Thoracic aorta (tissue), 2 donors: ENCODE measurements around the gene ERICH3. TPM values are rescaled to one million over a fixed set of nuclear protein-coding genes. Genes with fewer than 3 reads are reported as not detected.

ENCODE experiments used
- ATAC-seq: fragments of 150-250 bp; one replicate; pipeline ENCODE4 v1.8.0; 2017; ENCODE audit warnings: low read depth; ENCODE audit not compliant: insufficient number of reproducible peaks, low FRiP score
- DNase-seq: peaks from one replicate; pipeline ENCODE4 v3.0.0-alpha.2; 2020; ENCODE audit warnings: low spot score
- H3K27ac ChIP-seq, 2 donors: fragments of 200-600 bp; sonication (generic); 1 replicate in 1 of 2; 2 replicates in 1 of 2; pipeline ENCODE4 v1.5.1; 2016; ENCODE audit warnings: mild to moderate bottlenecking in 2 of 2, moderate library complexity in 2 of 2
- H3K27me3 ChIP-seq: fragments of 200-600 bp; sonication (generic); replicated peaks from 2 replicates; pipeline ENCODE4 v1.6.0; 2016; ENCODE audit warnings: mild to moderate bottlenecking; ENCODE audit not compliant: insufficient read depth
- H3K36me3 ChIP-seq: fragments of 200-600 bp; sonication (generic); one replicate; pipeline ENCODE4 v1.5.1; 2016
- H3K4me1 ChIP-seq, 2 donors: fragments of 200-600 bp; sonication (generic); 1 replicate in 1 of 2; 2 replicates in 1 of 2; pipeline versions ENCODE4 v1.5.1 to v1.6.0; 2016; ENCODE audit warnings: low read depth in 2 of 2, mild to moderate bottlenecking in 1 of 2; ENCODE audit not compliant: control insufficient read depth in 1 of 2
- H3K4me3 ChIP-seq: fragments of 200-600 bp; sonication (generic); 2 replicates; pipeline ENCODE4 v1.5.1; 2016; ENCODE audit warnings: mild to moderate bottlenecking
- H3K9me3 ChIP-seq: fragments of 200-600 bp; sonication (generic); 2 replicates; pipeline ENCODE4 v1.5.1; 2016
- total RNA-seq, 2 donors: library from RNA; depleted of rRNA; stranded (reverse); fragments of >200 nt; gene quantifications; one replicate each; pipeline versions ENCODE4 v1.1.0 to v1.2.3, GENCODE V29; 2016
- TF ChIP-seq, protein P1 (sequence below): fragments of 200-600 bp; sonication (generic); IDR thresholded peaks from one replicate; pipeline ENCODE4 v1.5.1; 2019; ENCODE audit warnings: antibody characterized with exemption

The ERICH3 gene
- total RNA-seq, 2 donors from 2014 or later: not detected

DNA sequence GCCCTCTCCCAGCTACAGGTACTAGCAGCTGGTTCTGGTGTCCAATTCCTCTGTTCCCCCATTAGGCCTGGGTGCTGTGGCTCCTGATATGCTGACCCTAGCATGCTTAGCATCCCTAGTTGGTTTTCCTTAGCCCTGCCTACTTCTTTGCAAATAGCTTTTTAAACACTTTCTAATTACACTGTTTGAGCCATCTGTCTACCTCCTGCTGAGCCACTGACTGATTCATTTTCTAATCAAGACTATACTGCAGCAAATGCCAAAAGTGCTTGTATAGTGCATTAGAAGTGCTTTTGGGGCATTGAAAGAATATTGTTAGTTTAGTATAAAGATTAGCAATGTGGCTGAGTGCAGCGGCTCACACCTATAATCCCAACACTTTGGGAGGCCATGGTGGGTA, 36.3 kb downstream of the ERICH3 start:
- H3K27ac ChIP-seq: no peak overlapping the region
- ATAC-seq (no peak), DNase-seq (no peak)
- H3K9me3 ChIP-seq: no peaks in the 10 kb centered on the region
- H3K36me3 ChIP-seq: no peaks in the 10 kb centered on the region
- H3K27me3 ChIP-seq: no peaks in the 10 kb centered on the region
- TF ChIP-seq, protein P1, sequence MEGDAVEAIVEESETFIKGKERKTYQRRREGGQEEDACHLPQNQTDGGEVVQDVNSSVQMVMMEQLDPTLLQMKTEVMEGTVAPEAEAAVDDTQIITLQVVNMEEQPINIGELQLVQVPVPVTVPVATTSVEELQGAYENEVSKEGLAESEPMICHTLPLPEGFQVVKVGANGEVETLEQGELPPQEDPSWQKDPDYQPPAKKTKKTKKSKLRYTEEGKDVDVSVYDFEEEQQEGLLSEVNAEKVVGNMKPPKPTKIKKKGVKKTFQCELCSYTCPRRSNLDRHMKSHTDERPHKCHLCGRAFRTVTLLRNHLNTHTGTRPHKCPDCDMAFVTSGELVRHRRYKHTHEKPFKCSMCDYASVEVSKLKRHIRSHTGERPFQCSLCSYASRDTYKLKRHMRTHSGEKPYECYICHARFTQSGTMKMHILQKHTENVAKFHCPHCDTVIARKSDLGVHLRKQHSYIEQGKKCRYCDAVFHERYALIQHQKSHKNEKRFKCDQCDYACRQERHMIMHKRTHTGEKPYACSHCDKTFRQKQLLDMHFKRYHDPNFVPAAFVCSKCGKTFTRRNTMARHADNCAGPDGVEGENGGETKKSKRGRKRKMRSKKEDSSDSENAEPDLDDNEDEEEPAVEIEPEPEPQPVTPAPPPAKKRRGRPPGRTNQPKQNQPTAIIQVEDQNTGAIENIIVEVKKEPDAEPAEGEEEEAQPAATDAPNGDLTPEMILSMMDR: no peak
- H3K4me1 ChIP-seq: no peaks in the 10 kb centered on the region
- H3K4me3 ChIP-seq: no peak overlapping the region

DNA sequence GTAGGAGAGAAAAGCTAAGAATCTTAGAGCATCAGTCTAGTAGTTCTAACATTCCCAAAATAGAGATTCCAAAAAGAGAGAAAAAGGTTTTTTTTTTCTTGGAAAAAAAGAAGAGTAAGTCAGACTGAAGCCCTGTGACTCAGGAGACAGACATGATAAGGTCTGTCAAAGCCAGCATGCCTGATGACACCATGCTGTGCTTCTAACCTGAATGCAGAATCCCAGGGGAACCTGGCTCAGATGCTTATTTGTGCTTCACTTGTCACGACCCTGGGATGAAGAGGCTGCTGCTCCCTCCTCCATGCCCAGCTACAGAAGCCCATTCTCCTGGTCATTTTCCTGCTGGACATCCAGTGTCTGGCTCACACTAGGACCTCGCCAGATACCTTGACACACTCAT, 44.3 kb downstream of the ERICH3 start:
- no peak overlapping the region for H3K27ac ChIP-seq
- no peak overlapping the region for H3K4me3 ChIP-seq
- TF ChIP-seq, protein P1: no peak
- no peaks in the 10 kb centered on the region for H3K9me3 ChIP-seq
- no peaks in the 10 kb centered on the region for H3K27me3 ChIP-seq
- ATAC-seq: no peak
- H3K4me1 ChIP-seq: no peaks in the 10 kb centered on the region
- no peak for DNase-seq
- no peaks in the 10 kb centered on the region for H3K36me3 ChIP-seq

DNA sequence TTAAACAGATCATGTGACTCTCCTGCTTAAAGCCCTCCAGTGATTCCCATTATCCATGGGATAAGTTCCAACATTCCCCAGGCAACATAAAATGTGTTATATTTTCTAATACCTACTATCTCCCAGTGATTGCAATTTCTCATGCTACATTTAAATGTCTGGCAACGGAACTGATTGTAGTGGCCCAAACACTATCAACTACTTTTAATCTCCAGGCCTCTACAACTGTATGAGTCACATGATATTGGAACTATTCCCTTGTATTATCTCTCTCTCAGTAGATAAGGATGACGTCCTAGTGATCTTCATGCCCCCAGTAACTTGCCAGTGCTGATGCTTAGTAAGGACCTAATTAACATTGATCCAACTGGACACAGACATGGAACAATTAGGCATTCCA, 49.9 kb downstream of the ERICH3 start:
- H3K27me3 ChIP-seq: no peaks in the 10 kb centered on the region
- no peaks in the 10 kb centered on the region for H3K9me3 ChIP-seq
- no peak for ATAC-seq
- H3K36me3 ChIP-seq: no peaks in the 10 kb centered on the region
- H3K4me3 ChIP-seq: no peak overlapping the region
- TF ChIP-seq, protein P1: no peak
- H3K27ac ChIP-seq: no peak overlapping the region
- H3K4me1 ChIP-seq: no peaks in the 10 kb centered on the region
- DNase-seq: no peak

DNA sequence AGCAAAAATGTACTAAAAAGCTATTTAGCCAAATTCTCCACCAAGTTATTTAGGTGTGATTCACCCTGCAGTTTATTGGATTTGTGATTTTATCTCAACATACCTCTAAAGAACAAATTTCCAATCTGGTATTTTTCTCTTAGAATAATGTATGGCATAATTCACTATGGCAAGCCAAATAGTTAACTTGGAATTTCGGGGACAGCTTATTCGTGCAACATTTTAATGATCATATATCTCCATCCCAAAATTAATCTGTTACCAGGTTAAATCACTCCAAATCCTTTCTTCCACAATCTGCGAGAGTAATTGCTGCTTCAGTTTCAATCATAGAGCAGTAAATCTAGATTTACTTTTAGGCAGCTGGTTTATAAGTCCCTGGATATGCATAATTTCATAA, 53.4 kb downstream of the ERICH3 start:
- TF ChIP-seq, protein P1: no peak
- no peak overlapping the region for H3K27ac ChIP-seq
- no peaks in the 10 kb centered on the region for H3K27me3 ChIP-seq
- ATAC-seq (no peak), DNase-seq (no peak)
- no peaks in the 10 kb centered on the region for H3K4me1 ChIP-seq
- H3K36me3 ChIP-seq: no peaks in the 10 kb centered on the region
- H3K9me3 ChIP-seq: no peaks in the 10 kb centered on the region
- no peak overlapping the region for H3K4me3 ChIP-seq

DNA sequence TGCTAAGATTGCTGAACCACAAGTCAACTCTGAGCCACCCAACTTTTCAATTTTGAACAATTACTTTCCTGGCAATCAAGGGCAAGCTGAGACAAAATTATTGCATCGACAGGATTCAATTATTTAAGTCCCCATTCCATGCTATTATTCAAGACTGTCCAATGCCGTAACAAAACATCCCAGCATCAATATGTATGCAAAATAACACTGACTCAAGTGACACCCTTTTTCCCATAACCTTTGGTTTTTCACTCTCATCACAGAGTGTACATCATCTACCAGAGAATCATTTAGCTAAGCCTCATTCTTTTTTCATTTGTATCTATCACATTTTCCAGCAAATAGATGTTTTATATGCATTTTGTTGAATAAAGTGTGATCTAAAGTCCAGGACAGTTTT, 54.6 kb downstream of the ERICH3 start:
- Histone ChIP-seq H3K4me1 (no peaks in the 10 kb centered on the region), H3K27ac (no peak overlapping the region), H3K9me3 (no peaks in the 10 kb centered on the region), H3K27me3 (no peaks in the 10 kb centered on the region), H3K4me3 (no peak overlapping the region), H3K36me3 (no peaks in the 10 kb centered on the region)
- no peak for DNase-seq
- no peak for ATAC-seq
- TF ChIP-seq, protein P1: no peak
